Measurements from ENCODE around the gene MRPL50.

- TF ChIP-seq POLR2AphosphoS5 (IDR thresholded peaks at IDR 0.05; ENCODE audit: low read depth, low read length) = no peak
- TF ChIP-seq POLR2A (IDR thresholded peaks at IDR 0.05; ENCODE audit: low read depth, low read length) = no peak
- TF ChIP-seq TAF1 (IDR thresholded peaks at IDR 0.05; ENCODE audit: low read depth, low read length) = no peak
- no peak for TF ChIP-seq SPI1 (IDR thresholded peaks at IDR 0.05; ENCODE audit: low read depth, low read length)
- TF ChIP-seq PAX5 (IDR thresholded peaks at IDR 0.05; ENCODE audit: insufficient read depth, low read length, severe bottlenecking) = no peak
- TF ChIP-seq POU2F2 (IDR thresholded peaks at IDR 0.05; ENCODE audit: low read depth, low read length) = no peak
Measured at GRCh38 chr9:101432740-101433139, 34.3 kb upstream of the MRPL50 start.

All from GM12891 (cell line).